ENCODE results near the gene RAD50.

Gene RAD50

DNA sequence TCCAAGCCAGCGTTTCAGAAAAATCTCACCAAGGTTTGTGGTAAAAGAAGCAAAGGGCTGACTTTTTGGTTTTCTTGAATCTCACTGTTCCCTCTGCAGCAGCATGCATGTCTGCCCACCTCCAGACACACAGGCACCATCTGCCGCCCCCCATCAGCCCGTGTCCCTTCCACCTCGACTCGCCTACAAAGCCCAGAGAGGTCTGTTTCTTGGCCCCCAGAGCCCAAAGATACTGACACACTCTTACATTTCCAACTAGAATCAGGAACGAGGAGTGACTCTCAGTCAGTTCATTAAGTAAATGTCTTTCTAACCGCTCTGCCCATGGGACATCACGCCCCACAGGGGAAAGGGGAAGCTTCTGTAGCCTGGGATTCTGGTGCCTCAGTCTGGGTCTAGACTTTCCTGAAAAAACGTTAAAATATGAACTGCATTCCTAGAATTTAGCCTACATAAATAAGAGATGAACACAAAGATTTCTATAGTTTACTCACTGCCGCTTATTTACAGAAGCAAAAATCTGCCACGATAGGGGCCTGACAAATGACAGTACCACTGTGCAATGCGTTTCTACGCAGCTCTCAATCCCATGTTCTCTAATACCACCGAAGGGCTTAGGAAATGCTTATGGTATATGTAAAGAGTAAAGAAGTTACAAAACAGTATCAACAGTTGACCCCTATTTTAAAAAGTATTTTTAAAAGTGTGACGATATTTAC is 121.1 kb downstream of the RAD50 start:
- no peak for FAIRE-seq

DNA sequence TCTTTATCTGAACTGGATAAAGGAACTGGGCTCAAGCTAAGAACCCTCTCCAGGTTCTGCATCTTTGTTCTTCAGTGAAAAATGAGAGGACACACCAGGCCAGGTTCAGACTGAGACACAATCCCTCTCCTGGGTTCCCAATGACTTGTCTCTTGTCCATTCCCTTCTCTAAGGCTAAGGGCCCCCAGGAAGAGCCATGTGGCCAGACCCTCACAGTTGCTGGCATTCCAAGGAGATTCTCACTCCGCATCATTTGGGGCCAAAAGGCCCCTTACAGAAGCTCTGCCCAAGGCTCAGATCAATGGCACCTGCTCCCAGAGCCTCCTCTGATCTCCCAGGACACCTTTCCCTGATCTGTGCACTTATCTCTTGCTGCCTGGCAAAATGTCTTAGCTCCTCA is 122.0 kb downstream of the RAD50 start:
- no peak for FAIRE-seq

DNA sequence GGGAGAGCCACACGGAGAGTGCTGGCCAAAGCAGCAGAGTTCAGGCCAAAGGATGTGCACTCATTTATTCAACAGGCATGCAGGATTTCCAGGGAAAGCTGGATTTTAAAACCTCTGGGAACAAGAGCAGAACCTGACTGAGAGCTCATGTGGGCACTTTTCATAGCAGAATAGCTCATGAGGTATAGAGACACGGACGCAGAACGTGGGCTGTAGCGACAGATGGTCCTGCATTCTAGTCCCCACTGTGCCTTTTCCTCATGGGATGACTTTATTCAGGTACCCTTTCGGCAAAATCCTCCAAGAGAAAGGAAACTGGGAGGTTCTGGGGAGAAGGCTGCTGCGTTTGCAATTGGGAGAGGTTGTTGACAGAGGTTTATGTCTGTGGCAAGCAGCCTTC is 122.4 kb downstream of the RAD50 start:
- no peak for FAIRE-seq

DNA sequence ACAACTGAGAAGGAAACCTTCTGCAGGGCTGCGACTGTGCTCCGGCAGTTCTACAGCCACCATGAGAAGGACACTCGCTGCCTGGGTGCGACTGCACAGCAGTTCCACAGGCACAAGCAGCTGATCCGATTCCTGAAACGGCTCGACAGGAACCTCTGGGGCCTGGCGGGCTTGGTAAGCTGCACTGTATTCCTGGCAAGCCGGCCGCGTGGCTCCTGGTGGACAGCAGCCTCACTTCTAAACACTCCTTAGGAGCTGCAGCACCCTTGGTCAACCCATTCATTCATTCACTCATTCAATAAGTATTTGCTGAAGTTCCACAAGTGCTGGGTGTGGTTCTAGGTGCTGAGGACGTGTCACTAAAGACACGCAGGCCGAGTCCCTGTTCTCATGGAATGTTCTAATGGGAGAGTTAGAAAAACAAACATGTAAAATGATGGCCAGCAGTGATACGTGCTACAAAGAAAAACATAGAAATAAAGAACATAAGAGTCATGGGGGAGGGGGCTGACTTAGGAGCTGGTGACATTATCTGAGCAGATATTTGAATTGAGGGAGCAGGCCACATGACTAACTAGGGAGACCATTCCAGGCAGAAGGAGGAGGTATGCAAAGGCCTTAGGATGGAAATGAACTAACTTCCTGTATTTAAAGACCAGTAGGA is 123.1 kb downstream of the RAD50 start:
- no peak for FAIRE-seq

DNA sequence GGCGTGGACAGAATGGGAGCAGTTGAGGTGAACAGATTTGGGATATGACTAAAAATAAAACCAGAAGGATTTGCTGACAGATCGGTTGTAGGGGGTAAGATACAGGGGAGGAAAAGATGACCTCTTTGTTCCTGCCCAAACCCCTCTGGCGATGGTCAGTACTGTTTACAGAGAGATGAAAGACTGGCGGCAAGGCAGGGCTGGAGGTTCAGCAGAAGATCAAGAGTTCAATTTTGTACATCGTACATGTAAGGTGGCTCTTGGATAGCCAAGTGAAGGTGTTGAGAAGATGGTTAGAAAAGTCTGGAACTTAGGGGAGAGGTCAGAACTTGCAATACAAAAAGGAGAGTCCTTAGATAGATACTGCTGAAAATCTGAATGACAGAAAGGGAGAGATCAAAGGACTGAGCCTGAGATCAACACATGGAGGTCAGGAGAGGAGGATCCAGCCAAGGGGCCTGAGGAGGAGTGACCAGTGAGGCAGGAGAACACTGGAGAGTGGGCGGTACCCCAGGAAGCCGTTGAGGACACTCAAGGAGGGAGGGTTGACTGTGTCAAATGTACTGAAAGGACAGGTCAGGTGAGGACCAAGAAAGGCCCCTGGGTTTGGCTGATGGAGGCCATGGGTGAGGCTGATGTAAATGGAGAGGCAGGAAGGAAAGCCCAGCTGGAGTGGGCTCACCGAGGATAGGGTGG is 124.2 kb downstream of the RAD50 start:
- no peak for FAIRE-seq

DNA sequence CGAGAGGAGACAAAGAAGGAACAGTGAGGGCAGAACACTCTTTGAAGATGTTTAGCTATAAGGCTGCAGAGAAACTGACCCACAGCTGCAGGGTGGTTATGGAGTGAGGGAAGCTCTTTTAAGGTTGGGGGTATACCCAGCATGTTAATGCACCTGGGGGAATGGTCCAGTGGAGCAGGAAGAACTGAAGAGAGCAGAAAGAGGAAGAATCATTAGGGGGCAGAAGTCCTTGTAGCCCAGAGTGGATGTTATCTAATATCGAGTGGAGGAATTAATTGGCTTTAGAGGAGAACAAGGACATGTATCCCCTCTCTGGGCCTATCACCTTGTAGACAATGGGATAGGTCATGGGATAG is 124.7 kb downstream of the RAD50 start:
- FAIRE-seq: no peak

DNA sequence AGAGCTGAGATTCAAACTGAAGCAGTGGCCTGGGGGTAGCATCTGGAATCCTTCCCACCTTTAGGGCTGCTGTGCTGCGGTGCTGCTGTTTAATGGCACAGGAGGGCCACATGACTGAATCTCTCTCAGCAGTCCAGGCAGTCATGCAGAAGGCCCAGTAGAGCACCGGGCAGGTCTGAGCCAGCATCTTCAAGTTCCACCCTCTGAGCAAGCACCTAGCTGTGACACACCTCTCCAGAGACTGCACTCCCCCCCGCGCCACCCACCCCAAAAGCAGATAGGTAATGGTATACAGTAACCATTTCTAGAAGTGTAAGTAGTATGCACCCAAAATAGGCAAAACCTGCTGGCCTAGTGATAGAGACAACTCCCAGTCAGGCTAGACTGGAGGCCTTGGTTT is 125.2 kb downstream of the RAD50 start:
- no peak for FAIRE-seq

DNA sequence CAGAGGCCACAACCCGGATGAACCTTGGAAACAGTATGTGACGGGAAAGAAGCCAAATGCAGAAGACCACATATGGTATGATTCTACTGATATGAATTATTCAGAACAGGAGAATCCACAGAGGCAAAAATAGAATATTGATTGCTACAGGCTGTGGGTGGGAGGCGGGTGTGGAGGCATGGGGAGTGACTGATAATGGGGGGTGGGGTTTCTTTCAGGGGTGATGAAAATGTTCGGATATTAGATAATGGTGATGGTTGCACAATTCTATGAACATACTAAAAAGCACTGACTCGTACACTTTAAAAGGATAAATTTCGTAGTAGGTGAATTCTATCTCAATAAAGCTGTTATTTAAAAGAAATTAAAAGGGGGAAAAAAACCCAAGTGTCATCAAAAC is 127.7 kb downstream of the RAD50 start:
- no peak for FAIRE-seq

DNA sequence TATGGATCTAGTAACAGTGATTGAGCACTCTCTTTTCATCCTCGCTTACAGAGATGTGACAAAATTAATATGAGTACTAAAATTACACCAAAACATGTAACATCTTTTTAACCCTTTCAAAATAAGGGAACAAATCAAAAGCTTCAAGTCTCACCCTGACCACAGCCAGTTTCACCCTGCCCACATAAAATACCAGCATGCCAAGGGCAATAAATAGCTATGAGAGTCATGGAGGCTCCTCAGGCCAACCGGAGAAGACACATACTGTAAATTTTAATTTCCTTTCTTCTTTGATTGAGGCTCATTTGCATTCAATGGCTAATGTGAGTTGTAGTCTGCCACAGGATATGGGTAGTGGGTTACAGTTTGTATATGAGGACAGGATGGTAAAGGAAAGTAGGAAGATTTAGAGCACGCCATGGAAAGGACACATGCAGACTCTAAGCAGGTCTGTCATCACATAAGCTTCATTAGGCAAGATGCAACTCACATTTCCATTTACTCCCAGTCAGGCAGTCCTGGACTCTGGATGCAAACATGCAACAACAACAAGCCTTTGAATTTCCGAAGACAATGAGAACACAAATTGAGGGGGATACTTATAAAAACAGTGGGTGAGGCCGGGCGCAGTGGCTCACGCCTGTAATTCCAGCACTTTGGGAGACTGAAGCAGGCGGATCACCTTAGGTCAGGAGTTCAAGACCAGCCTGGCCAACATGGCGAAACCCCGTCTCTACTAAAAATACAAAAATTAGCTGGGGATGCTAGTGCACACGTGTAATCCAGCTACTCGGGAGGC is 128.3 kb downstream of the RAD50 start:
- FAIRE-seq: no peak

DNA sequence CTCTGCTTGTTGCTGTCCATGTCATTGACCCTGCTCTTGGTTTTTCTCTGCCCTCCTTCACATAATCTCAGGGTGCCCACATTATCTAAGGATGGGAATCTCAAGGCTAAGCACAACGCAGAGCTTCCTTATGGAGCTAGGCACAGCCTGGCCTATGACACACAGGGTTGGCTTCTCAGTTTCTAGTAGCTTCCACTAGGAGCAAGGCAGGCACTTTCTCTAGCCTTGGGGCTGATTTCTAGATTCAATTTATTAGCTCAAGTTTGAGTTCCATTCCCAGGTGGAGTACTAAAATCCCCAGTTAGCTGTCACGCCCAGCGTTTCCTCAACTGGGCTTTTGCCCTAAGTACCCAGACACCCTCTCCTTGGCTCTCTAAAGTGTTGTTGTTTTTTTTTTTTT is 129.4 kb downstream of the RAD50 start:
- no peak for FAIRE-seq

DNA sequence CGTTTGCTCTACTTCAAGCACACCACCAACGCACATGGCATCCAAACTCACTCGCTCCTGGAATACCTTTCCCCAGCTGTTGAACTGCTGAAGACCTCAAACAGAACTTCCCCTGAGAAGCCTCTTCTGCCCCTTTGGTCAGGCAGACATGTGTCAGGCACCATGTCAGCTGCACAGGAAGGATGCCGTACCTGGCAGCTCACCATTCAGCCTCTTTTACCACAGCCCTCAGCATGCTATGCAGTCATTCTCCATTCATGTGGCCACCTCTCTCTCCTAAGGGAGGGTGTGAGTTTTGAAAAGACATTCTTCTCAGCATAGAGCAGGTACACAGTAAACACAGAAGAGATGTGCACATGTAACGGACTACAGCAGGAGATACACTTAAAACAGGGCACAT is 131.2 kb downstream of the RAD50 start:
- FAIRE-seq: no peak

DNA sequence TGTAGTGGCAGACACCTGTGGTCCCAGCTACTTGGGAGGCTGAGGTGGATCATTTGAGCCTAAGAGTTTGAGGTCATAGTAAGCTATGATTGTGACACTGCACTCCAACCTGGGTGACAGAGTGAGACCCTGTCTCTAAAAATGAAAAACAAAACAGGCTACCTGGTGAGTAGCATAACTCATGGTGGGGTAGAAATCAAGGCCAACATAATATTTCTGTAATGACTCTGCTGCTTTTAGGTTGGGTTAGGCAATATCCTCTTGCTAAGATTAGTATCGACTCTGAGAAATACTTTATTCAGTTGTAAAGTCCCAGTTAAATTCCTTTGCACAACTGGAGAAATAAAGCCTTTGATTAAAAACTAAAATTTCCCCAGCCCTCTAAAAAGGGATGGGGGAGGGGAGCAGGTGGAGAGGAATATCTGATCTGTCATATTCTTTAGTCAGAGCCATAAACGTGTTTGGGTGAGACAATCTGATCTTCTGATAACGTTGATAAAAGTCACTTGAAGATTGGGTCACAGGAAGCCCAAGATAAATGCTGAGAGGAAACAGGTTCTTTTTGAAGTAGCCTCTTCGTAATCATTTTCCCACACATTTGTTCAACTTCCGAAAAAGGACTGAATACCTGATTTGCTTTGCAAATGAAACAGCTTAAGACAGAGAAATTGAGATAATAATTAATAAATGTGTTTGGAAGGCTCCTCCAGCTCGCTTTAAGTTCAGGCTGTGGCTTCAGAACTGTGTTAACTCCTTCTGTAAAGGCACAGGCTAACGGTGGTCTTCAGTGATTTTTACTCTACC is 132.0 kb downstream of the RAD50 start:
- FAIRE-seq: no peak

DNA sequence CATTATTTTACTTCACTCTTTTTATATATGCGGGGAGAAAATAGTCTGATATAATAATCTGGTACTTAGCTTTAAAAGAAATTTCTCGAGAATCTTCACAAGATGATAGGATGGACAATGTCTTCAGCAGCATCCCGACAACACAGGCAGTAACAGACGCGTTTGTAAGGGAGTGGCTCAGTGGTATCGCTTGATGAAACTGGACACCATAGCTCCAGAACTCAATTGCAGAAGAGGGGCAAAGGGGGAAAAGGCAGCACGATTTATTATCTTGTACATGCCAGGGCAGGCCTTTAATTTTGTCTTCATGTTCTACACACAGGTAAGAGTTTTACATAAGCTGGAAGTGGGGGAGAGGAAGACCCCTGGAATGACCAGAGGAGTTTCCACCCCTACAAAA is 132.7 kb downstream of the RAD50 start:
- no peak for FAIRE-seq

DNA sequence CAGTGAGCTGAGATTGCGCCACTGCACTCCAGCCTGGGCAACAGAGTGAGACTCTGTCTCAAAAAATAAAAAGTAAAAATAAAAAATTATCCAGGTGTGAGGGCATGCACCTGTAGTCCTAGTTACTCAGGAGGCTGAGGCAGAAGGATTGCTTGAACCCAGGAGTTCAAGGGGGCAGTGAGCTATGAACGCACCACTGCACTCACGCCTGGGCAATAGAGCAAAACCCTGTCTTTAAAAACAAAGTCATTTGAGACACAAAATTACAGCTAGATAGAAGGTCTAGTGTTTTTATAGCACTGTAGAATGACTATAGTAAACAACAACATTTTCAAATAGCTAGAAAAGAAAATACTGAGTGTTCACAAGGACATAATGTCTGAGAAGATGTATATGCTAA is 133.4 kb downstream of the RAD50 start:
- no peak for FAIRE-seq

DNA sequence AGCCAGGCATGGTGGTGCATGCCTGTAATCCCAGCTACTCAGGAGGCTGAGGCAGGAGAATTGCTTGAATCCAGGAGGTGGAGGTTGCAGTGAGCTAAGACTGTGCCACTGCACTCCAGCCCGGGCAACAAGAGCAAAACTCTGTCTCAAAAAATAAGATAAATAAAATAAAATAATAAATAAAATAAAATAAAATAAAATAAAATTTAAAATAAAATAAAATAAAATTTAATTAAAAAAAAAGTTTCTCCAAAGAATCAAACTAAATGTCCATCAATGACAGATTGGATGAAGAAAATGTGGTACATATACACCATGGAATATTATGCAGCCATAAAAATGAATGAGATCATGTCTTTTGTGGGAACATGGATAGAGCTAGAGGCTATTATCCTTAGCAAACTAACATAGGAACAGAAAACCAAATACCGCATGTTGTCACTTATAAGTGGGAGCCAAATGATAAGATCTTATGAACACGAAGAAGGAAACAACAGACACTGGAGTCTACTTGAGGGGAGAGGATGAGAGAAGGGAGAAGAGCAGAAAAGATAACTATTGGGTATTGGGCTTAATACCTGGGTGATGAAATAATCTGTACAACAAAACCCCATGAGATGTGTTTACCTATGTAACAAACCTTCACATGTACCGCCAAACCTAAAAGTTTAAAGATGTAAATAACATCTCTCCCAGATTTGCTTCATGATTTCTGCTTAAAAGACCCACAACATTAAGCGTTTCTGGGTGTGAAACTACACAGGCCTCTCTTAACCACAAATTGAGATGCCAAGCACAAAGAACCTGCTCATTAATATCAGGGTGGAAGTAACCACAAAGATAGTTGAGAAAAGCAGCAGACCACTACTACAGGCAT is 135.2 kb downstream of the RAD50 start:
- peak; percentile 31 for FAIRE-seq

DNA sequence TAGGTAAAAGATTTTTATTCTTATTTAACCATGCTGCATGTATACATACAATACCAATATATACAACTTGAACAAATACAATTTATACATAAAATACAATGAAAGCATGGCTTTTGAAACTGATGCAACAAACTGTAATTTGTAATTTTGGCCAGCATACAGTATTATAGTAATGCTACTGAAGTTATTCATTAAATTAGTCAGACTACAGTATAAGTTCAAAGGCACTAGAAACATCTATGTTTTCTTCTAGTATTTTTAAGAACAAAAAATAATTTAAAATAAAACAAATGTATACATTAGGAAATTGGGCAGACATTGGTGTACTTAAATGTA is 135.8 kb downstream of the RAD50 start:
- FAIRE-seq: no peak

Data from colon (tissue), 2 donors.